Endothelial cell of umbilical vein (primary cell): ENCODE results near the gene NCEH1.

Experiments
- CTCF ChIP-seq, 2 donors: IDR thresholded peaks; 1 replicate in 1 of 2; 2 replicates in 1 of 2; pipeline ENCODE4 v1.5.1; 2011; ENCODE audit warnings: low read length in 2 of 2, mild to moderate bottlenecking in 2 of 2, moderate library complexity in 2 of 2, control low read depth in 1 of 2, inconsistent platforms in 1 of 2, low read depth in 1 of 2; ENCODE audit not compliant: insufficient read depth in 1 of 2; ENCODE audit errors: extremely low read depth in 1 of 2
- EZH2 ChIP-seq: IDR thresholded peaks from 2 replicates; pipeline ENCODE4 v1.6.1; 2012; ENCODE audit warnings: borderline replicate concordance, low read depth, mild to moderate bottlenecking, moderate library complexity, low read length, inconsistent platforms; ENCODE audit not compliant: severe bottlenecking
- GATA2 ChIP-seq: IDR thresholded peaks from 2 replicates; pipeline ENCODE4 v1.7.0; 2011; ENCODE audit warnings: low read depth, mild to moderate bottlenecking, moderate library complexity, mixed read lengths, low read length; ENCODE audit not compliant: insufficient read length, insufficient read depth
- JUN ChIP-seq: IDR thresholded peaks from 2 replicates; pipeline ENCODE4 v1.6.1; 2011; ENCODE audit warnings: borderline replicate concordance, low read depth; ENCODE audit not compliant: insufficient read length, insufficient read depth
- MYC ChIP-seq: IDR thresholded peaks from one replicate; pipeline ENCODE4 v1.6.1; 2011; ENCODE audit warnings: mild to moderate bottlenecking, low read depth, low read length
- POLR2A ChIP-seq: IDR thresholded peaks from 2 replicates; pipeline ENCODE4 v1.6.1; 2012; ENCODE audit warnings: low read depth, mild to moderate bottlenecking, control low read depth, low read length
- POLR2AphosphoS5 ChIP-seq: IDR thresholded peaks from 2 replicates; pipeline ENCODE4 v1.6.1; 2012; ENCODE audit warnings: low read depth, mild to moderate bottlenecking, control low read depth, low read length, moderate library complexity; ENCODE audit not compliant: insufficient read depth
- TF ChIP-seq, protein P1 (sequence below): IDR thresholded peaks from 2 replicates; pipeline ENCODE4 v1.6.1; 2011; ENCODE audit not compliant: insufficient read depth, insufficient read length

DNA sequence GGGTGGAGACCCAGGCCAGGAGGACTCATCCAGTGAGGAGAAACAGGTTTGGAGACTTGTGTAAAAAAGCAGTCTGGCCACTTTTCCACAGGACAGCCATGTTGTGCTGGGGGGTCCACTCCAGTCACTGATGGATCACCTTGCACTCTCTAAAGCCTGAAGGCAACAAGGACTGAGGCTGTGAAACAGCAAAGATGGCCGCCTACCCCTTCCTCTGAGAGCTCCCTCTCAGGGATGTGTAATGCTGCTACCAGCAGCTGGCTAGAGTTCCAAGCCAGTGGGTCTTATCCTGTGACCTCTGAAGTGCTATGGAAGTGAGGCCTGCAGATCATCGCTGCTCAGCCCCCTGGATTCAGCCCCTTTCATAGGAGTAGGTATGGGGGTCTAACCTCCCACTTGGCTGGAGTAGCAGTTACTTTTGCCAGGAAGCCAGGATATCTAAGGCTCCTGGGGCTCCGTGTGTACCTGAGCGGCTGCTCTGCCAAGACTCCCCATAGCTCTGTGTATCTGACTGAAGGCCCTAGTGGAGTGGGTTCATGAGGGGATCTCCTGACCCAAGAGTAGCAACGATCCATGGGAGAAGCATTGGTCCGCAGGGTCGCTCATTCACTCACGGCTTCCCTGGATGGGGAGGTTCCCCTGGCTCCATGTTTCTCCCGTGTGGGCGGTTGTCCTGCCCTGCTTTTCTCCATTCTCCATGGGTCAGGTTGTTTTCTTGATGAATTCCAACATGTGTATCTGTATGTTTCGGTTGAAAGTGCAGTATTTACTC, 117.8 kb downstream of the NCEH1 start:
- TF ChIP-seq CTCF (IDR thresholded peaks at IDR 0.05; ENCODE audit: extremely low read depth in 1 of 2, insufficient read depth in 1 of 2, low read depth in 1 of 2, low read length in 2 of 2) (no peak), POLR2AphosphoS5 (no peak), MYC (no peak), EZH2 (no peak), POLR2A (no peak), JUN (no peak), GATA2 (no peak)
- TF ChIP-seq, protein P1, sequence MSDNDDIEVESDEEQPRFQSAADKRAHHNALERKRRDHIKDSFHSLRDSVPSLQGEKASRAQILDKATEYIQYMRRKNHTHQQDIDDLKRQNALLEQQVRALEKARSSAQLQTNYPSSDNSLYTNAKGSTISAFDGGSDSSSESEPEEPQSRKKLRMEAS: no peak
